ENCODE results near the gene MICU2. TPM values are rescaled to one million over a fixed set of nuclear protein-coding genes. Genes with fewer than 3 reads are reported as not detected.

Gene MICU2
- polyA plus RNA-seq, 1 donor from 2014 or later: 223 TPM

DNA sequence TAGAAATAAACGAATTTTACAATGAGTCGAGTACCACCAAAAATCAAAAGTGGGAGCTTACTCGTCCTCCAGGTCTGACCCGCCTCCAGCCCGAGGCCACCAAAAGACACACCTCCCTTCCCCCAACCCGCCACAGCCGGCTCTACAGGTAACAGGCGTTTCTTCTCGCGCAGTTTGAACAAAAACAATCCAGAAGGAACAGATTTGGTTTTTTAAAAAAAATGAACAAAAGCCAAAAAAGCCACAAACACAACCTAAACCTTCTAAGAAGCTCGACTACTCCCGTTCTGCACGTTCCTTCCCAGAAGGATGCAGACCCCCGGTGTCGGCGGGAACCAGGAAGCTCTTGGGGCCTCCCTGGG lies 145.5 kb downstream of the MICU2 start:
- Histone ChIP-seq H2AFZ (ENCODE audit: low read depth, low read length) (peak overlapping the region; percentile 85), H3K4me3 (ENCODE audit: low read length) (peak overlapping the region; percentile 97)

DNA sequence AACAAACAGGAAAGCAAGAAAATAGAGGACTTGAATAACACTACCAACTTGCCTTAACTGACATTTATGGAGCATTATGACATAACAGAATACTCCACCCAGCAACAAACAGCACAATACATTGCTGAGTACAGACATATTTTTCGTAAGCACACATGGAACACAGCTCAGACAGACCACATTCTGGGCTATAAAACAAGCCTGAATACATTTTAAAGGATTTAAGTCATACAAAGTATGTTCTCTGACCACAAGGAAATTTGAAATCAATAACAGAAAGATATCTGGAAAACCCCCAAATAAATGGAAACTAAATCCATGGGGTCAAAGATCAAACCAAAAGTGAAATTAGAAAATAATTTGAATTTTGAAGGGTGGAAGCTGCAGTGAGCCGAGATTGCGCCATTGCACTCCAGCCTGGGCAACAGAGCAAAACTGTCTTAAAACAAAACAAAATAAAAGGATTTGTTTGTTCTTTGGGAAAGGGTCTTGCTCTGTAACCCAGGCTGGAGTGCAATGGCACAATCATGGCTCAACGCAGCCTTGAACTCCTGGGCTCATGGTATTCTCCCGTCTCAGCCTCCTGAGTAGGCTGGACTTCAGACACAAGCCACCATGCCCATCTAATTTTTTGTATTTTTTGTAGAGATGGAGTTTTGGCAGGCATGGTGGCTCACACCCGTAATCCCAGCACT lies 150.4 kb downstream of the MICU2 start:
- Histone ChIP-seq H3K9me2 (ENCODE audit: insufficient read depth, low read length) (no peaks in the 10 kb centered on the region), H3K9me3 (ENCODE audit: low read length) (no peaks in the 10 kb centered on the region), H3K79me2 (replicated peaks; ENCODE audit: insufficient read depth, low read length) (peaks cover 85% of the 10 kb centered on the region), H3K27ac (ENCODE audit: low read length) (no peak overlapping the region), H4K20me1 (ENCODE audit: insufficient read depth) (no peaks in the 10 kb centered on the region), H2AFZ (ENCODE audit: low read depth, low read length) (no peak overlapping the region), H3K4me2 (ENCODE audit: low read length) (no peak overlapping the region), H3K4me3 (ENCODE audit: low read length) (no peak overlapping the region), H3K27me3 (ENCODE audit: insufficient read depth, low read depth, low read length) (no peaks in the 10 kb centered on the region), H3F3A (ENCODE audit: insufficient read depth, low read length, poor library complexity, severe bottlenecking) (no peaks in the 10 kb centered on the region), H3K9ac (ENCODE audit: low read length) (no peak overlapping the region), H3K36me3 (ENCODE audit: insufficient read depth, low read length) (no peaks in the 10 kb centered on the region)
- TF ChIP-seq EZH2 (IDR thresholded peaks at IDR 0.05; ENCODE audit: borderline replicate concordance, insufficient read depth, low read length, poor library complexity, severe bottlenecking) (no peak), POLR2AphosphoS5 (IDR thresholded peaks at IDR 0.05) (no peak), TAF1 (IDR thresholded peaks at IDR 0.05; ENCODE audit: low read depth) (no peak), EP300 (conservative IDR thresholded peaks at IDR 0.05; ENCODE audit: poor library complexity, severe bottlenecking) (no peak), MXI1 (conservative IDR thresholded peaks at IDR 0.05; ENCODE audit: poor library complexity, severe bottlenecking) (no peak), RAD21 (conservative IDR thresholded peaks at IDR 0.05) (no peak), SMC3 (conservative IDR thresholded peaks at IDR 0.05; ENCODE audit: poor library complexity) (no peak)
- TF ChIP-seq, protein P1, sequence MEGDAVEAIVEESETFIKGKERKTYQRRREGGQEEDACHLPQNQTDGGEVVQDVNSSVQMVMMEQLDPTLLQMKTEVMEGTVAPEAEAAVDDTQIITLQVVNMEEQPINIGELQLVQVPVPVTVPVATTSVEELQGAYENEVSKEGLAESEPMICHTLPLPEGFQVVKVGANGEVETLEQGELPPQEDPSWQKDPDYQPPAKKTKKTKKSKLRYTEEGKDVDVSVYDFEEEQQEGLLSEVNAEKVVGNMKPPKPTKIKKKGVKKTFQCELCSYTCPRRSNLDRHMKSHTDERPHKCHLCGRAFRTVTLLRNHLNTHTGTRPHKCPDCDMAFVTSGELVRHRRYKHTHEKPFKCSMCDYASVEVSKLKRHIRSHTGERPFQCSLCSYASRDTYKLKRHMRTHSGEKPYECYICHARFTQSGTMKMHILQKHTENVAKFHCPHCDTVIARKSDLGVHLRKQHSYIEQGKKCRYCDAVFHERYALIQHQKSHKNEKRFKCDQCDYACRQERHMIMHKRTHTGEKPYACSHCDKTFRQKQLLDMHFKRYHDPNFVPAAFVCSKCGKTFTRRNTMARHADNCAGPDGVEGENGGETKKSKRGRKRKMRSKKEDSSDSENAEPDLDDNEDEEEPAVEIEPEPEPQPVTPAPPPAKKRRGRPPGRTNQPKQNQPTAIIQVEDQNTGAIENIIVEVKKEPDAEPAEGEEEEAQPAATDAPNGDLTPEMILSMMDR (IDR thresholded peaks at IDR 0.05; ENCODE audit: poor library complexity, severe bottlenecking): no peak
- TF ChIP-seq, protein P2, sequence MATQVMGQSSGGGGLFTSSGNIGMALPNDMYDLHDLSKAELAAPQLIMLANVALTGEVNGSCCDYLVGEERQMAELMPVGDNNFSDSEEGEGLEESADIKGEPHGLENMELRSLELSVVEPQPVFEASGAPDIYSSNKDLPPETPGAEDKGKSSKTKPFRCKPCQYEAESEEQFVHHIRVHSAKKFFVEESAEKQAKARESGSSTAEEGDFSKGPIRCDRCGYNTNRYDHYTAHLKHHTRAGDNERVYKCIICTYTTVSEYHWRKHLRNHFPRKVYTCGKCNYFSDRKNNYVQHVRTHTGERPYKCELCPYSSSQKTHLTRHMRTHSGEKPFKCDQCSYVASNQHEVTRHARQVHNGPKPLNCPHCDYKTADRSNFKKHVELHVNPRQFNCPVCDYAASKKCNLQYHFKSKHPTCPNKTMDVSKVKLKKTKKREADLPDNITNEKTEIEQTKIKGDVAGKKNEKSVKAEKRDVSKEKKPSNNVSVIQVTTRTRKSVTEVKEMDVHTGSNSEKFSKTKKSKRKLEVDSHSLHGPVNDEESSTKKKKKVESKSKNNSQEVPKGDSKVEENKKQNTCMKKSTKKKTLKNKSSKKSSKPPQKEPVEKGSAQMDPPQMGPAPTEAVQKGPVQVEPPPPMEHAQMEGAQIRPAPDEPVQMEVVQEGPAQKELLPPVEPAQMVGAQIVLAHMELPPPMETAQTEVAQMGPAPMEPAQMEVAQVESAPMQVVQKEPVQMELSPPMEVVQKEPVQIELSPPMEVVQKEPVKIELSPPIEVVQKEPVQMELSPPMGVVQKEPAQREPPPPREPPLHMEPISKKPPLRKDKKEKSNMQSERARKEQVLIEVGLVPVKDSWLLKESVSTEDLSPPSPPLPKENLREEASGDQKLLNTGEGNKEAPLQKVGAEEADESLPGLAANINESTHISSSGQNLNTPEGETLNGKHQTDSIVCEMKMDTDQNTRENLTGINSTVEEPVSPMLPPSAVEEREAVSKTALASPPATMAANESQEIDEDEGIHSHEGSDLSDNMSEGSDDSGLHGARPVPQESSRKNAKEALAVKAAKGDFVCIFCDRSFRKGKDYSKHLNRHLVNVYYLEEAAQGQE (IDR thresholded peaks at IDR 0.05; ENCODE audit: borderline replicate concordance): no peak

More for the DNA sequence above, 145.5 kb downstream of the MICU2 start:
- peak overlapping the region; percentile 82 for H3K27ac ChIP-seq (ENCODE audit: low read length)
- H3K36me3 ChIP-seq (ENCODE audit: insufficient read depth, low read length): no peaks in the 10 kb centered on the region
- no peaks in the 10 kb centered on the region for H3K9me2 ChIP-seq (ENCODE audit: insufficient read depth, low read length)
- H4K20me1 ChIP-seq (ENCODE audit: insufficient read depth): no peaks in the 10 kb centered on the region
- no peaks in the 10 kb centered on the region for H3K27me3 ChIP-seq (ENCODE audit: insufficient read depth, low read depth, low read length)
- peaks cover 49% of the 10 kb centered on the region for H3K79me2 ChIP-seq (replicated peaks; ENCODE audit: insufficient read depth, low read length)
- H3K9me3 ChIP-seq (ENCODE audit: low read length): no peaks in the 10 kb centered on the region
- H3K9ac ChIP-seq (ENCODE audit: low read length): peak overlapping the region; percentile 90
- H3F3A ChIP-seq (ENCODE audit: insufficient read depth, low read length, poor library complexity, severe bottlenecking): no peaks in the 10 kb centered on the region
- TF ChIP-seq EZH2 (IDR thresholded peaks at IDR 0.05; ENCODE audit: borderline replicate concordance, insufficient read depth, low read length, poor library complexity, severe bottlenecking) (no peak), RAD21 (conservative IDR thresholded peaks at IDR 0.05) (no peak), TAF1 (IDR thresholded peaks at IDR 0.05; ENCODE audit: low read depth) (no peak), POLR2AphosphoS5 (IDR thresholded peaks at IDR 0.05) (no peak), MXI1 (conservative IDR thresholded peaks at IDR 0.05; ENCODE audit: poor library complexity, severe bottlenecking) (no peak), SMC3 (conservative IDR thresholded peaks at IDR 0.05; ENCODE audit: poor library complexity) (no peak), EP300 (conservative IDR thresholded peaks at IDR 0.05; ENCODE audit: poor library complexity, severe bottlenecking) (no peak)
- TF ChIP-seq, protein P1 (IDR thresholded peaks at IDR 0.05; ENCODE audit: poor library complexity, severe bottlenecking): no peak
- TF ChIP-seq, protein P2 (IDR thresholded peaks at IDR 0.05; ENCODE audit: borderline replicate concordance): no peak
- peak overlapping the region; percentile 91 for H3K4me2 ChIP-seq (ENCODE audit: low read length)

Measured in neural cell (in vitro differentiated cells).